NCI-H1048 (cell line): ENCODE data around the gene SLC10A7.

Experiments
- DNase-seq: peaks from one replicate; lab custom pipeline; 2025; lab: John Stamatoyannopoulos, UW

The SLC10A7 gene

DNA sequence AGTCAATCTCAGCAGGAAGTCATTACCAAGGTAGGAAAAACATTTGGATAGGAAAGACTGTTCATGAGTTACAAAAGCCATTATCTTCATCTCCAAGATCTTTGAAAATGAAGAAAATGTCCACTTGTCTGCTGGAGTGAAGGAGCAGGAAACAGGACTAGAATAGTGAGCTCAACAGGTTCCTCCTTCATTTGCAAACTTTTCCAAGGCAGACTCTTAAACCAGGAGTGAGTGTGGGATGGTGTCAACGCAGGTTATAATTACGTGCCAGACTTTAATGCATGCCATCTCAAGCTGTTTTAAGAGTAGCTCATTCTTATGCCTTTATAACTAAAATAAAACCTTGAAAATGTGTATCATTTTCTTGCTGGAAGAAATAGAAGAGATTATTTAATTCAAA lies 310.9 kb downstream of the SLC10A7 start:
- no peak for DNase-seq

DNA sequence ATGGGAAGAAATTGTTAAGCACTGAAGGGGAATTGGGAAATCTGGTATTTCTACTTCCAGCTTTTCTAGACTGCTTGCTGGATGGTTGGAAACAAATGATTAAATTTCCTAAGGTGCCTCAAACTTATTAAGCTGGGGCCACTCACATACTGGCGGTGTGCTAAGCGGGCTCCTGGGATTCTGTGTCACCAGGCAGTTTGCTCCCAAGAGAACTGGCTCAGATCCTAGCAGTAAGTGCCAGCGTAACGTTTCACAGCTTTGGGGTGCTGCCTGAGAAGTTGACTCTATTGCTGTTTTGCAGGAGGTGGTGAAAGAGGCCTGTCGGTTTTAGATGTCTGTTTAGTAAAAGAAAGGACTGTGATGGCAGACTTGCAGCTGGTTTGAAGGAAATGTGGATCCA lies 314.3 kb downstream of the SLC10A7 start:
- DNase-seq, result no peak
